GM18498 (cell line): ENCODE data around the gene TNFAIP6.
A peak's percentile ranks its signal among the peaks of the same experiment; 100 is the strongest.

Experiments used
- ATAC-seq: cut with Tn5 transposase; IDR thresholded peaks from one replicate; pipeline ENCODE4 v1.9.1; 2021; ENCODE audit warnings: mild to moderate bottlenecking, moderate library complexity; ENCODE audit not compliant: unreplicated experiment

The TNFAIP6 gene

DNA sequence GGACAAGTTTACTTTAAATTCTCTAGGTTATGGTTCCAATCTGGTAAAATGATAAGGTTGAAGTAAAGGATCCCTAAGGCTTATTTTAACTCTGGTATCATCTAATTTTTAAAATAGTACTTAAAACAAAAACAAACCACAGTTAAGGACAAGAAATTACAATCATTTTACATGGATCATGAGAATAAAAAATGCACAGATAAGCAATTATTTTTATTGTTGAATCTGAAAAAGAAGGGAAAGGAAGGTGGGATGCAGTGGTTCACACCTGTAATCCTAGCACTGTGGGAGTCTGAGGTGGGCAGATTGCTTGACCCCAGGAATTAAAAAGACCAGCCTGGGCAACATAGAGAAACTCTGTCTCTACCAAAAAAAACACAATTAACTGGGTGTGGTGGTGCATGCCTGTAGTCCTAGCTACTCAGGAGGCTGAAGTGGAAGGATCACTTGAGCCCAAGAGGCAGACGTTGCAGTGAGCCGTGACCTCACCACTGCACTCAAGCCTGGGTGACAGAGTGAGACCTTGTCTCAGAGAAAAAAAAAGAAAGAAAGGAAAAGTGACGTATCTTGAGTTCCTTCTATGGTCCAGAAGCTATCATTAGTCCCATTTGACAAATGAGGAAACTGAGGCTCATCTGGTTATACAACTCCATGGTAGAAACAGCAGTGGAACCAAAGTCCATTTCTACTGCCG lies 2.5 kb downstream of the TNFAIP6 start:
- ATAC-seq, result no peak

DNA sequence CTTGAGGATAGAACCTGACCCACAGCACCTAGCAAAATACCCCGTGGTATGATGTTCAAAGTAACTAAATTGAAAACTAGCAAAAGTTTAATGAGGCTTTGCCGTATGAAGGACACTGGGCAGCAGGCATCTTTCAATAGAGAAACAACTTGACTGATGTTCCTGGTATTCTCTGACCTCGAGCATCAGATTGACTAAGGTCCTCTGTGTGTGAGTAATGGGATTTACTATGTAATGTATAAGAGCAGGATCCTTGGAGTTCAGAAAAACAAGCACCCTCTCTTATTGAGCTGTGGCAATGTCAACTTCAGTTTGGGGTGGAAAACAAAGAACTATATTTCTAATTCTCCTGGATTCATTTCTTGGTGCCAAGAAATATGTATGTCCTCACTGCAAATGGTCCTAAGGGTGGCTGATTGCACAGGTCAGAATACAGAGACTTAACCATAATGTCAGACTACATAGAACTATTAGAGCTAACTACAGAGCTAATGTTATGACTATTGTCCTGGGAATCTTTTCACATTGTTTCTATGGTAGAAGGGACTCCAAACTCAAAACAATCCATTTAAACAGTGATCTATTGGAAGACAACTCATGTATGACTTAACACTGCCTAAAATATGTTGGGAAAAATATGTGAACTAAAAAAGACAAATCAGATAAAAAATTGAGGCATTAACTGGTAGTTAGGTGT lies 4.4 kb downstream of the TNFAIP6 start:
- no peak for ATAC-seq

- peak; percentile 71 for ATAC-seq
These were observed 6.3 kb downstream of the TNFAIP6 start for GRCh38 chr2:151363709-151364108.

DNA sequence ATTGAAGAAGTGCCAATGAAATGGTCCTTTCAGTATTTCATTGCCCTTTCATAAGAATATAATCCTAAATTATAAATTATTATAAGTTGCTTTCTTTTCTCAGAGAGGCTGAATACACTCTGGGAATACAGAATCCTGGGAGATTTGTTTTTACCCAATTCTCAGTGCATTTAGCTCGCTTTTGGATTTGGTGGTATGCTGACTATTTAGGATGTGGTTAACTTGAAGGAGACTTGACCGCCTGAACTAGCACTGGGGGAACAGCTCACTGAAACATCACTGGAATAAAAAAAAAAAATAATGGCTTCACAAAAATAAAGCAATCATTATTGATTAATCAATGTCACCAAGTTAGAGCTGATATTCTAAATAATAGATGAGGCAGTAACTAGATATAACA lies 10.2 kb downstream of the TNFAIP6 start:
- no peak for ATAC-seq

GRCh38 chr2:151374436-151374835 lies 17.0 kb downstream of the TNFAIP6 start:
- peak; percentile 75 for ATAC-seq

DNA sequence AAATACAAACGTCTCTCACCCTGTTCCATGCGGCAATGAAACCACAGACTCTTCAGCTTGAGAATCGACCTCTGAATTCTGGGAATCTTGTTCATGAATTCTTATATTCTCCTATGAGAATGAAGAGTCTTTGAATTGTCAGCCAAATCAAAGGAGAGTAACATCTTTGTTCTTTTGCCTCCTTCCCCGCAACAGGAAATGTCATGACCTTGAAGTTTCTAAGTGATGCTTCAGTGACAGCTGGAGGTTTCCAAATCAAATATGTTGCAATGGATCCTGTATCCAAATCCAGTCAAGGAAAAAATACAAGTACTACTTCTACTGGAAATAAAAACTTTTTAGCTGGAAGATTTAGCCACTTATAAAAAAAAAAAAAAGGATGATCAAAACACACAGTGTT lies 21.8 kb downstream of the TNFAIP6 start:
- no peak for ATAC-seq

DNA sequence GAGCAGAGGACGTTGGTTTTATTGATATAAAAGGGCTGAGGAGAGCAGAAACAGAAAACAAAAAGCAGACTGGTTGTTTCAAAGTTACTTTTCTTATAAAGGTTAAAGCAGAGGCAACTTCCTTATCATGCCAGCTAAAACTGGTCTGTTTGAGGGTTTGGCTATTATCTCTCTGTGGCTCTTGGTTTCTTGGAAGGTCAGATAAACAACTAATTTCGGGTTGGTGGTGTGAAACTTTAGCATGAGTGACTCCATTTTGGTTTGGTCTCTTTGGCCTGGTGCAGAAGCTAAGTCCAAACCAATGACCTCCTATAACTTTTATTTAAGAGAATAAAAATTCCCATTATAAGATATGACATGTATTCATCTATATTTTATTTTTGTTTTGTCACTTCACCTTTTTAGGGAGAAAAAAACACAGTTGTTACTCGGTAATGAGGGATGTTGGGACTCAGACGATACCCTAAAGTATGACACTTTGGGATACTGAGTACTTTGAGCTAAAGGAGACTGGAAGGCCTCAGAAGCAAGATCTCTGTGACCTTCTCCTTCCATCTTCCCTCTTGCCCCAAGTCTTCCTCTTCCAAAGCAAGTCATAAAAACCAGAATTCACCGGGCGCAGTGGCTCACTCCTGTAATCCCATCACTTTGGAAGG lies 23.3 kb downstream of the TNFAIP6 start:
- ATAC-seq, result no peak

GRCh38 chr2:151381266-151381665 lies 23.9 kb downstream of the TNFAIP6 start:
- no peak for ATAC-seq

DNA sequence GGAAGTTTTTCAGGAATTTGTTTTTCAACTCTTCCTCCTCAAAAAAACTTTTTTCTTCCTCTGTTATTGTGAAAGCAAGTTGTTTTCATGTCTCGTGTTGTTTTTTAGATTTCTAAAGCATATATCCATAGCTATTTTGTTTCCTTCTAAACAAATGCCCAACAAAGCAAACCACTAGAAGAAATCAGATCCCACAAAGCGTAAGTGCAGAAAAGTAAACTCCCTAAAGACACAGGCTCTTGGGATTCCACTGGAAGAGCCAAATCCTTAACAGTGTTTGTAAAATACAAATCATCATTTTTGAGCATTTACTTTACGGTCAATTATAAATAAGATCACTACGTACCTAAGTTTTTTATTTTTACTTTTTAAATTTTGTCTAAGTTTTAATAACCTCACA lies 30.6 kb downstream of the TNFAIP6 start:
- ATAC-seq, result no peak

DNA sequence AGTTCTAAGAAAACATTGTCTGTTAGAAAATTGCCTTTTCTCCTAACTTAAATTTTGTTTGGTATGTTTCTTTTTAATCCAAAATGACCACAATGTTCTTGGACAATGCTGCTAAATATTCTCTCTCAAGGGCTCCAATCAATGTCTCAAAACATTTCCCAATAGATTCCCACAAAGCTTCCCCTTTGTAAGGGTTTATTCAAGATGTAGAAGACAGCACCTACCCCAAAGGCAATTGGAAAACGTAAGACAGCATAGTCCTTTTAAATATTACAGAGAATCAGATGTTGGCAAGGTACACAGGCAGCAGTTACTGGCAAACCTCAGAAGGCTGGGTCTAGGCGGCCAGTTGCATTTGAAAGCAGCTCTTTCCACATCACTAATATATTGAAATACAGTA lies 34.0 kb downstream of the TNFAIP6 start:
- no peak for ATAC-seq

DNA sequence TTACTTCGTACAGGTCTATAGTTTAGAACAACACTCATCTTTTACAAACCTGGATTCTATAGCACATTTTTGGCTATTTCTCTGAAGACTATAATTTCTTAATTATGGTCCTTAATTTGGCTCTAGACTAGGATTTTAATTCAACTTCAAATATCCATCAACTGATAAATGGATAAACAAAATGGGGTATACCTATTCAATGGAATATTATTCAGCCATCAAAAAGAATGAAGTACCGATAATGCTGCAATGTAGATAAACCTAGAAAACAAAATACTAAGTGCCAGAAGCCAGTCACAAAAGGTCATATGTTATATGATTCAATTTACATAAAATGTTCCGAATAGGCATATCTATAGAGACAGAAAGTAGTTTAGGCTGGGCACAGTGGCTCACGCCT lies 37.1 kb downstream of the TNFAIP6 start:
- ATAC-seq, result no peak

GRCh38 chr2:151395509-151396374 lies 38.4 kb downstream of the TNFAIP6 start:
- ATAC-seq, result no peak

DNA sequence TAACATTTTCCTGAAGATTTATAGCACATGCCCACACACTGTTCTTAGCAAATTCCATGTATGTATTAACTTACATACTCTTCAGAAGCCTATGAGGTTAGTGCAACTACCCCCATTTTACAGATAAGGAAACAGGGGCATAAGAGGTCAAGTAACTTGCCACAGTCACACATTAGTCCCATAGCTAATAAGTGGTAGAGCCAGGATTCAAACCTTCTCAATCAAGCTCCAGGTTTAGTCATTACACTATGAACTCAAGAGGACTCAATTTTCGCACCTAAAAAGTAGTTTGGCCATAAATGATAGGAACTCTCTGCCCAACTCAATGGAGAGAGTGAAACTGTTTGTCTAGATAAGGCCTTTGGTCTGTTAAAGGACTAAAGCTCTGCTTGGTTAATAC lies 42.6 kb downstream of the TNFAIP6 start:
- no peak for ATAC-seq

DNA sequence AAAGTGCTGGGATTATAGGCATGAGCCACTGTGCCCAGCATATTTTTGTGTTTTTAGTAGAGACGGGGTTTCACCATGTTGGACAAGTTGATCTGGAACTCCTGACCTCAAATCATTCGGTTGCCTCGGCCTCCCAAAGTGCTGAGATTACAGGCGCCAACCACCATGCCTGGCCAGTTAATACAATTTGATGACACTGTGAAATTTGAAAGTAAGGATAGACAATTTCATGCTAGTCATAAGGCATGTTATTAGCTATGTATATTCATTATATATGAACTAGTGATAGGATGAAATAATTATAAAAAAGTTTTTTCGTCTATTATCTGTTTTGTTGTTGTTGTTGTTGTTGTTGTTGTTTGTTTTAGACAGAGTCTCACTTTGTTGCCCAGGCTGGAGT lies 43.8 kb downstream of the TNFAIP6 start:
- no peak for ATAC-seq

GRCh38 chr2:151403914-151404313 lies 46.5 kb downstream of the TNFAIP6 start:
- no peak for ATAC-seq

- ATAC-seq, result no peak
These were observed 48.0 kb downstream of the TNFAIP6 start for GRCh38 chr2:151405376-151405775.

- ATAC-seq, result no peak
These were observed 49.9 kb downstream of the TNFAIP6 start for GRCh38 chr2:151407281-151407680.

DNA sequence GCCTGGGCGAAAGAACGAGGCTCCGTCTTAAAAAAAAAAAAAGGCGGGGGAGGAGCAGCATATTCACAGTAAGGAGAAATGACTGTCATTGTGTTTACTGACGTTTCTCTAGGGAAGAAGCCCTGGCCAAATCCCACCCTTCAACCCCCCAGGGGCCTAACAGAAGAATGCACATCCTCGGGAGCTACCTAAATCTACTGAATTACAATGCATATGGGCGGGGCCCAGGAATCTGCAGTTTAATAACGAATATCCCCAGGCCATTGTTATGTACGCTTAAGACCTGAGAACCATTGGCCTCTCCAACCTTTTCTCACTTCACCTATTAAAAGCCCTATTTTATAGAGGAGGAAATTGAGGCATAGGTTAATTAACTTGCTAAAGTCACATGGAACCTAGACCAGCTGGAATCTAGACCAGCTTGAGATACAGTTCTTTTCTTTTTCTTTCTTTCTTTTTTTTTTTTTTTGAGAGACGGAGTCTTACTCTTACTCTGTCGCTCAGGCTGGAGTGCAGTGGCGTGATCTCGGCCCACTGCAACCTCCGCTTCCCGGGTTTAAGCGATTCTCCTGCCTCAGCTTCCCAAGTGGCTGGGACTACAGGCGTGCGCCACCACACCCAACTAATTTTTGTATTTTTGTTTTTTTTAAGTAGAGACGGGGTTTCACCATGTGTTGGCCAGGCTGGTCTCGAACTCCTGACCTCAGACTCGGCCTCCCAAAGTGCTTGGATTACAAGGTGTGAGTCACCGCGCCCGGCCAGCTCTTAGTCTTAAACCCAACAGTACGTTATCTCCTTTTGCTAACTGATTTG lies 51.6 kb downstream of the TNFAIP6 start:
- ATAC-seq, result no peak

GRCh38 chr2:151409601-151410484 lies 52.5 kb downstream of the TNFAIP6 start, which contains the start of gene RIF1:
Gene RIF1, plus strand, starts transcription at chr2:151409902. Its CDS starts 522 bp downstream, at chr2:151410424.
- ATAC-seq, result peak; percentile 92
